H9 (cell line): ENCODE results near the gene NUTF2. TPM values are rescaled to one million over a fixed set of nuclear protein-coding genes. Genes with fewer than 3 reads are reported as not detected.
A peak's percentile ranks its signal among the peaks of the same experiment; 100 is the strongest.

Experiments used
- DNase-seq: peaks from one replicate; pipeline ENCODE4 v3.0.0-alpha.2; 2017
- H2AFZ ChIP-seq: one replicate; pipeline ENCODE4 v1.6.1; 2013; ENCODE audit warnings: mild to moderate bottlenecking, low read length, control low read depth, moderate library complexity
- H2AK5ac ChIP-seq: 2 replicates; pipeline ENCODE4 v1.6.1; 2013; ENCODE audit warnings: low read length, control low read depth, mixed read lengths; ENCODE audit not compliant: insufficient read length
- H2BK120ac ChIP-seq: one replicate; pipeline ENCODE4 v1.6.1; 2013; ENCODE audit warnings: low read depth, mild to moderate bottlenecking, low read length, control low read depth, inconsistent platforms; ENCODE audit not compliant: poor library complexity, severe bottlenecking
- H2BK12ac ChIP-seq: 2 replicates; pipeline ENCODE4 v1.6.1; 2013; ENCODE audit warnings: low read length, control low read depth, mixed read lengths, low read depth; ENCODE audit not compliant: insufficient read length
- H2BK15ac ChIP-seq: 2 replicates; pipeline ENCODE4 v1.6.1; 2013; ENCODE audit warnings: low read depth, low read length, control low read depth
- H2BK20ac ChIP-seq: one replicate; pipeline ENCODE4 v1.6.1; 2013; ENCODE audit warnings: low read depth, mild to moderate bottlenecking, low read length, control low read depth, inconsistent platforms; ENCODE audit not compliant: poor library complexity, severe bottlenecking
- H2BK5ac ChIP-seq: 2 replicates; pipeline ENCODE4 v1.6.1; 2013; ENCODE audit warnings: low read length, control low read depth, mixed read lengths; ENCODE audit not compliant: insufficient read length
- H3K14ac ChIP-seq: 2 replicates; pipeline ENCODE4 v1.6.1; 2013; ENCODE audit warnings: low read length, control low read depth; ENCODE audit not compliant: insufficient read depth
- H3K18ac ChIP-seq: 2 replicates; pipeline ENCODE4 v1.6.1; 2013; ENCODE audit warnings: low read depth, mild to moderate bottlenecking, mixed read lengths, low read length, control low read depth; ENCODE audit not compliant: insufficient read length
- H3K23ac ChIP-seq: 2 replicates; pipeline ENCODE4 v1.6.1; 2013; ENCODE audit warnings: low read length, control low read depth, mixed read lengths, low read depth; ENCODE audit not compliant: insufficient read length
- H3K23me2 ChIP-seq: 2 replicates; pipeline ENCODE4 v1.6.1; 2013; ENCODE audit warnings: low read depth, mild to moderate bottlenecking, mixed read lengths, low read length, control low read depth; ENCODE audit not compliant: insufficient read length, poor library complexity, severe bottlenecking
- H3K27ac ChIP-seq: 2 replicates; pipeline ENCODE4 v1.5.1; 2013; ENCODE audit warnings: low read length, control low read depth, mixed read lengths, low read depth; ENCODE audit not compliant: insufficient read length
- H3K27me3 ChIP-seq: 2 replicates; pipeline ENCODE4 v1.6.1; 2013; ENCODE audit warnings: low read length, control low read depth, inconsistent platforms; ENCODE audit not compliant: insufficient read depth
- H3K4ac ChIP-seq: 2 replicates; pipeline ENCODE4 v1.6.1; 2013; ENCODE audit warnings: low read depth, mild to moderate bottlenecking, control low read depth, inconsistent platforms, low read length, moderate library complexity
- H3K4me1 ChIP-seq: 2 replicates; pipeline ENCODE4 v1.6.1; 2013; ENCODE audit warnings: low read length, control low read depth, inconsistent platforms; ENCODE audit not compliant: insufficient read depth
- H3K4me2 ChIP-seq: 2 replicates; pipeline ENCODE4 v1.6.1; 2013; ENCODE audit warnings: low read length, control low read depth, mixed read lengths; ENCODE audit not compliant: insufficient read length, insufficient read depth
- H3K56ac ChIP-seq: 2 replicates; pipeline ENCODE4 v1.6.1; 2013; ENCODE audit warnings: low read depth, mild to moderate bottlenecking, mixed read lengths, low read length, control low read depth; ENCODE audit not compliant: insufficient read length
- H3K79me1 ChIP-seq: 2 replicates; pipeline ENCODE4 v1.6.1; 2013; ENCODE audit warnings: low read depth, mild to moderate bottlenecking, moderate library complexity, low read length, control low read depth, inconsistent platforms; ENCODE audit not compliant: insufficient read depth, poor library complexity, severe bottlenecking
- H3K79me2 ChIP-seq: 2 replicates; pipeline ENCODE4 v1.6.1; 2013; ENCODE audit warnings: low read length, control low read depth, inconsistent platforms; ENCODE audit not compliant: insufficient read depth
- H3K9ac ChIP-seq: 2 replicates; pipeline ENCODE4 v1.6.1; 2013; ENCODE audit warnings: low read length, control low read depth, mixed read lengths; ENCODE audit not compliant: insufficient read length; ENCODE audit errors: extremely low read depth
- H3K9me3 ChIP-seq: one replicate; pipeline ENCODE4 v1.6.1; 2013; ENCODE audit warnings: low read depth, low read length, inconsistent platforms; ENCODE audit not compliant: control insufficient read depth
- H3T11ph ChIP-seq: one replicate; pipeline ENCODE4 v1.6.1; 2013; ENCODE audit warnings: mild to moderate bottlenecking, low read length, control low read depth, inconsistent platforms
- H4K20me1 ChIP-seq: one replicate; pipeline ENCODE4 v1.6.1; 2013; ENCODE audit not compliant: control insufficient read depth, insufficient read length, insufficient read depth
- H4K5ac ChIP-seq: 2 replicates; pipeline ENCODE4 v1.6.1; 2013; ENCODE audit warnings: low read depth, mild to moderate bottlenecking, mixed read lengths, low read length, control low read depth; ENCODE audit not compliant: insufficient read length
- H4K8ac ChIP-seq: replicated peaks from 2 replicates; pipeline ENCODE4 v1.6.1; 2013; ENCODE audit warnings: low read length, control low read depth, mixed read lengths, low read depth; ENCODE audit not compliant: insufficient read length
- H4K91ac ChIP-seq: 2 replicates; pipeline ENCODE4 v1.6.1; 2013; ENCODE audit warnings: low read depth, mild to moderate bottlenecking, moderate library complexity, mixed read lengths, low read length, control low read depth; ENCODE audit not compliant: insufficient read length
- H3K27ac Mint-ChIP-seq, 3 experiments: 2 replicates in 2 of 3; 3 replicates in 1 of 3; pipeline ENCODE4 v1.8.0; 2020 to 2021; ENCODE audit warnings: mixed read lengths in 3 of 3, mild to moderate bottlenecking in 1 of 3, moderate library complexity in 1 of 3
- H3K27me3 Mint-ChIP-seq: 2 replicates; pipeline ENCODE4 v1.8.0; 2021; ENCODE audit warnings: low read depth, mild to moderate bottlenecking, moderate library complexity, mixed read lengths
- H3K36me3 Mint-ChIP-seq, 3 experiments: 2 replicates in 2 of 3; 3 replicates in 1 of 3; pipeline ENCODE4 v1.8.0; 2020 to 2021; ENCODE audit warnings: low read depth in 3 of 3, mixed read lengths in 3 of 3; ENCODE audit not compliant: insufficient read depth in 1 of 3
- H3K4me1 Mint-ChIP-seq, 2 experiments: 2 replicates each; pipeline ENCODE4 v1.8.0; 2020; ENCODE audit warnings: mixed read lengths in 2 of 2
- H3K4me3 Mint-ChIP-seq, 2 experiments: 2 replicates in 1 of 2; 3 replicates in 1 of 2; pipeline ENCODE4 v1.8.0; 2020 to 2021; ENCODE audit warnings: mild to moderate bottlenecking in 2 of 2, mixed read lengths in 2 of 2, moderate library complexity in 1 of 2
- H3K9me3 Mint-ChIP-seq, 2 experiments: 2 replicates in 1 of 2; 3 replicates in 1 of 2; pipeline ENCODE4 v1.8.0; 2020; ENCODE audit warnings: mild to moderate bottlenecking in 2 of 2, mixed read lengths in 2 of 2, moderate library complexity in 1 of 2
- WGBS: extraction: QIAGEN DNeasy Blood & Tissue Kit; methylation state at CpG from one replicate; pipeline ENCODE4 v1.1.7; 2013; ENCODE audit warnings: missing lambda C conversion rate, low lambda C conversion rate, mixed read lengths; ENCODE audit not compliant: insufficient read length; ENCODE audit errors: extremely low coverage; 5-methylcytosine and 5-hydroxymethylcytosine counted together
- total RNA-seq: library from RNA; stranded (reverse); gene quantifications from 2 replicates; pipeline ENCODE4 v1.2.1, GENCODE V29; 2021
- TF ChIP-seq, protein P1 (sequence below): fragments of 200-600 bp; sonication (generic); conservative IDR thresholded peaks from 3 replicates; pipeline ENCODE4 v1.8.0; 2021; ENCODE audit warnings: antibody characterized with exemption, mild to moderate bottlenecking

NUTF2 gene
- total RNA-seq, 1 experiment from 2014 or later, result 198 TPM

DNA sequence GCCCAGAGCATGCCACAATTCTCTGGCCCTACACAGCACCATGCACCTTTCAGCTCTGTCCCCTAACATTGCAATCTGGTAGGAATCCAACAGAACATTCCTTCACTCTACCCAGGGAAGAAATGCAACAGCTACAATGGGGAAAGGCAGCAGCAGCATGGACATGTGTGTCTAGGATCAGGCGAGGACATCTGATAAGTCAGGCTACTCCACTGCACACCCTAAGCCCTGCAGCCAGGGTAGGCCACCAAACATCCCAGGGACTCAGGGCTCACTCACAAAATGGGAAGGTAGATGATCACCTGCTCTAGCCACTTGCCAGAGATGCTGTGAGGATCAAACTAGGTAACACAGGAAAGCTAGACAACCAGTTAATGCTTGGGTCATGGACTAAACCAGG, 45.5 kb upstream of the NUTF2 start:
- H2AFZ ChIP-seq, result no peak overlapping the region
- H3K27ac Mint-ChIP-seq, result peak overlapping the region in 1 of 3 experiments; percentile 54; a peak in 1 of 7 replicates
- no peak overlapping the region for H3K4ac ChIP-seq
- no peak overlapping the region for H3K14ac ChIP-seq
- H2BK5ac ChIP-seq, result no peak overlapping the region
- H3K27me3 ChIP-seq, result no peaks in the 10 kb centered on the region
- H3K4me2 ChIP-seq, result no peak overlapping the region
- peaks cover 4% of the 10 kb centered on the region for H3K23me2 ChIP-seq
- H3K27ac ChIP-seq, result no peak overlapping the region
- H3K9me3 ChIP-seq, result no peaks in the 10 kb centered on the region
- no peak overlapping the region for H4K91ac ChIP-seq
- H3K23ac ChIP-seq, result no peak overlapping the region
- no peak overlapping the region for H3K4me3 Mint-ChIP-seq
- H3K56ac ChIP-seq, result no peak overlapping the region
- H4K5ac ChIP-seq, result no peak overlapping the region
- H2AK5ac ChIP-seq, result no peak overlapping the region
- no peaks in the 10 kb centered on the region for H3K27me3 Mint-ChIP-seq
- H3K4me1 Mint-ChIP-seq, result peaks cover 10 to 11% of the 10 kb centered on the region in 2 experiments
- DNase-seq, result no peak
- H3K36me3 Mint-ChIP-seq, result peaks cover 14 to 65% (median 51%) of the 10 kb centered on the region in 3 experiments
- no peak overlapping the region for H3T11ph ChIP-seq
- H3K9me3 Mint-ChIP-seq, result no peaks in the 10 kb centered on the region
- H4K8ac ChIP-seq, result no peak overlapping the region
- peaks cover 2% of the 10 kb centered on the region; the same call in 1 of the 2 replicates for H3K79me2 ChIP-seq
- peaks cover 8% of the 10 kb centered on the region for H3K79me1 ChIP-seq
- no peak overlapping the region for H3K9ac ChIP-seq
- TF ChIP-seq, protein P1, sequence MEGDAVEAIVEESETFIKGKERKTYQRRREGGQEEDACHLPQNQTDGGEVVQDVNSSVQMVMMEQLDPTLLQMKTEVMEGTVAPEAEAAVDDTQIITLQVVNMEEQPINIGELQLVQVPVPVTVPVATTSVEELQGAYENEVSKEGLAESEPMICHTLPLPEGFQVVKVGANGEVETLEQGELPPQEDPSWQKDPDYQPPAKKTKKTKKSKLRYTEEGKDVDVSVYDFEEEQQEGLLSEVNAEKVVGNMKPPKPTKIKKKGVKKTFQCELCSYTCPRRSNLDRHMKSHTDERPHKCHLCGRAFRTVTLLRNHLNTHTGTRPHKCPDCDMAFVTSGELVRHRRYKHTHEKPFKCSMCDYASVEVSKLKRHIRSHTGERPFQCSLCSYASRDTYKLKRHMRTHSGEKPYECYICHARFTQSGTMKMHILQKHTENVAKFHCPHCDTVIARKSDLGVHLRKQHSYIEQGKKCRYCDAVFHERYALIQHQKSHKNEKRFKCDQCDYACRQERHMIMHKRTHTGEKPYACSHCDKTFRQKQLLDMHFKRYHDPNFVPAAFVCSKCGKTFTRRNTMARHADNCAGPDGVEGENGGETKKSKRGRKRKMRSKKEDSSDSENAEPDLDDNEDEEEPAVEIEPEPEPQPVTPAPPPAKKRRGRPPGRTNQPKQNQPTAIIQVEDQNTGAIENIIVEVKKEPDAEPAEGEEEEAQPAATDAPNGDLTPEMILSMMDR, result no peak
- H4K20me1 ChIP-seq, result no peaks in the 10 kb centered on the region
- H3K4me1 ChIP-seq, result 0 out of 2 replicates have a peak, but pooled peaks cover 3% of the 10 kb centered on the region
- no peak overlapping the region for H2BK12ac ChIP-seq
- H2BK120ac ChIP-seq, result no peak overlapping the region
- no peak overlapping the region for H2BK15ac ChIP-seq
- H3K18ac ChIP-seq, result no peak overlapping the region
- H2BK20ac ChIP-seq, result no peak overlapping the region
- WGBS, result no CpG with 5 or more reads among the region's 1 CpG
